ENCODE data around the gene PRCC. TPM values are rescaled to one million over a fixed set of nuclear protein-coding genes. Genes with fewer than 3 reads are reported as not detected.

PRCC gene
- total and polyA plus RNA-seq, 2 of the 8 experiments (the other 6 are each of a cell fraction or from before 2014, with no cell fraction given): 95.2 to 115 TPM

DNA sequence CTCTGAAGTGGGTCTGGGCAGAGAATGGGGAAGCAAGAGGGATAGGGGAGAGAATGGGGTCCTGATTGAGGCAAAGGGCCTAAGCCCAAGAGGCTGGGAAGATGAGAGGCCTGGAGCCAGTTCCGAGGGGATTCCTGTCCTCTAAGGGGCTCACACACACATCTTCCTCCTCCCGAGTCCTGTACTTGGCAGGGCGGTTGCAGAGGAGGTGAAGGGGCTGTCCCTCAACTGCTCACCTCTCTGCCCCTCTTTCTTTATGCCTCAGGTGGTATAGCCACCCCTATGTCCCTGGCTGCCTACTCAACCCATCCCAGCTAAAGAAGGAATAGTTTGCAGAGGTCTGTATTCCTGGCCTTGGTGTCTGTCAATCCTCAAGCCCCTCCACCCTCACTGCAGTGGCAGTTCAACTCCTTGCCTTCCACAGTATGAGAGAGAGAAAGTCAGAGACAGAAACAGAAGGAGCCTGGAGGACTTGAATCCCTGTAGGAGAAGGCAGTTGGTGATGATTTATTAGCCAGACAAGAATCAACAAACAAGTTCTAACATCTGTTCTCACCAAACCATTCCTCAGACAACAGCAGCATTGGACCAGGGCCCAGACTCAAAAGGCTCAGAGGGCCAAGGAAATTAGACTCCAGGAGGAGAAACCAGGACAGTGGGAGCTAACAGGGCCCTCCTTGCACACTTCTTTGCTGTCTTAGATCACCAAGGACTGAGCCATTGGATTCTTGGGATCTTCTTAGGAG is 38.6 kb downstream of the PRCC start:
- no peak overlapping the region for H3K27ac ChIP-seq (ENCODE audit: low read depth, low read length)
- peaks cover 0 to 4% (median under 1%) of the 10 kb centered on the region in 4 experiments; a peak in 4 of 8 replicates for H3K36me3 ChIP-seq (ENCODE audit: control insufficient read depth in 2 of 4, insufficient read depth in 4 of 4, low read length in 3 of 4)
- no peak overlapping the region for H3K4me2 ChIP-seq (ENCODE audit: insufficient read depth in 1 of 2, low read depth in 2 of 2, low read length in 2 of 2)
- no peak overlapping the region for H2AFZ ChIP-seq (ENCODE audit: low read length)
- no peak overlapping the region for H3K14ac ChIP-seq (ENCODE audit: insufficient read length)
- 86% methylated on average over 3 of the region's 3 CpGs; no CpG with 5 or more reads in 1 of the 2 experiments for WGBS, 2 experiments (ENCODE audit: extremely low coverage in 1 of 2, insufficient coverage in 1 of 2, insufficient read length in 1 of 2, insufficient replicate concordance in 2 of 2, low coverage in 1 of 2, low lambda C conversion rate in 2 of 2, missing lambda C conversion rate in 1 of 2)
- H4K5ac ChIP-seq (ENCODE audit: insufficient read length, low read depth, low read length): no peak overlapping the region
- H4K8ac ChIP-seq (ENCODE audit: extremely low read depth, insufficient read depth, low read length): no peak overlapping the region
- no peak overlapping the region for H3K9ac ChIP-seq (replicated peaks in 1 of 4; ENCODE audit: extremely low read depth in 1 of 4, low read depth in 3 of 4, low read length in 3 of 4)
- no peaks in the 10 kb centered on the region for H3K79me2 ChIP-seq (ENCODE audit: control insufficient read depth in 1 of 2, insufficient read depth in 2 of 2, low read length in 2 of 2)
- H3K4me3 ChIP-seq (ENCODE audit: extremely low read depth in 1 of 4, insufficient read depth in 2 of 4, low read depth in 3 of 4, low read length in 4 of 4): no peak overlapping the region
- ChIA-PET POLR2A (ENCODE audit: partially characterized antibody) (interaction anchor here (0.8 to 1.6 kb wide), 7 partner anchors 10 to 107 kb away, joined by 3 to 5 read pairs (median 4); partner anchors contain the start of gene HDGF), CTCF (ENCODE audit: partially characterized antibody) (interaction anchor here (0.6 to 31.8 kb wide), 18 partner anchors 8 to 163 kb away, joined by 3 to 491 read pairs (median 4); partner anchors contain the start of genes INSRR and NTRK1)
- H4K20me1 ChIP-seq (replicated peaks in 1 of 2; ENCODE audit: control insufficient read depth in 1 of 2, insufficient read depth in 2 of 2, low read length in 2 of 2): no peaks in the 10 kb centered on the region
- H4K91ac ChIP-seq (replicated peaks; ENCODE audit: insufficient read length, low read length): no peak overlapping the region
- H3K9me3 ChIP-seq (ENCODE audit: insufficient read depth in 2 of 2, low read depth in 1 of 2, low read length in 1 of 2): no peaks in the 10 kb centered on the region
- no peak overlapping the region for H2AK5ac ChIP-seq (ENCODE audit: low read depth, low read length)
- no peak overlapping the region for H3K4ac ChIP-seq (replicated peaks; ENCODE audit: insufficient read length, low read depth, low read length)
- no peak overlapping the region for H2BK20ac ChIP-seq (ENCODE audit: low read length)
- no peaks in the 10 kb centered on the region; a peak in 1 of 7 replicates for H3K4me1 ChIP-seq (replicated peaks in 1 of 4; ENCODE audit: control insufficient read depth in 3 of 4, insufficient read depth in 4 of 4, low read length in 3 of 4)
- H3K56ac ChIP-seq (replicated peaks; ENCODE audit: insufficient read length, low read depth, low read length): no peak overlapping the region
- no peak overlapping the region for H3K18ac ChIP-seq (ENCODE audit: extremely low read depth, low read length)
- peaks cover 0 to 2% (median 0%) of the 10 kb centered on the region in 4 experiments; a peak in 1 of 7 replicates for H3K27me3 ChIP-seq (replicated peaks in 1 of 4; ENCODE audit: control insufficient read depth in 3 of 4, extremely low read depth in 1 of 4, insufficient read depth in 3 of 4, low read length in 3 of 4)
- no peak overlapping the region for H3K23ac ChIP-seq (ENCODE audit: insufficient read length)
- no peak for FAIRE-seq
- DNase-seq (ENCODE audit: low read depth in 1 of 2, low spot score in 2 of 2): no peak
- H2BK5ac ChIP-seq (ENCODE audit: low read depth, low read length): no peak overlapping the region
- H2BK120ac ChIP-seq (replicated peaks; ENCODE audit: low read depth, low read length): no peak overlapping the region
- H3K23me2 ChIP-seq (ENCODE audit: low read depth, low read length): no peaks in the 10 kb centered on the region
- no peaks in the 10 kb centered on the region for H3K79me1 ChIP-seq (ENCODE audit: low read depth, low read length)
- no peak overlapping the region for H2BK12ac ChIP-seq (ENCODE audit: low read depth, low read length)
- H2BK15ac ChIP-seq (ENCODE audit: low read length): no peak overlapping the region
- TF ChIP-seq RNF2 (IDR thresholded peaks at IDR 0.05; ENCODE audit: borderline replicate concordance, low read depth, low read length, missing control alignments, poor library complexity, severe bottlenecking): no peak
- TF ChIP-seq POU5F1 (IDR thresholded peaks at IDR 0.05; ENCODE audit: low read depth, low read length): no peak
- no peak for TF ChIP-seq SAP30 (IDR thresholded peaks at IDR 0.05; ENCODE audit: insufficient read depth, insufficient replicate concordance, low read length)
- TF ChIP-seq, protein P1, sequence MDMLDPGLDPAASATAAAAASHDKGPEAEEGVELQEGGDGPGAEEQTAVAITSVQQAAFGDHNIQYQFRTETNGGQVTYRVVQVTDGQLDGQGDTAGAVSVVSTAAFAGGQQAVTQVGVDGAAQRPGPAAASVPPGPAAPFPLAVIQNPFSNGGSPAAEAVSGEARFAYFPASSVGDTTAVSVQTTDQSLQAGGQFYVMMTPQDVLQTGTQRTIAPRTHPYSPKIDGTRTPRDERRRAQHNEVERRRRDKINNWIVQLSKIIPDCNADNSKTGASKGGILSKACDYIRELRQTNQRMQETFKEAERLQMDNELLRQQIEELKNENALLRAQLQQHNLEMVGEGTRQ (IDR thresholded peaks at IDR 0.05; ENCODE audit: low read length): no peak
- no peak for TF ChIP-seq SIX5 (IDR thresholded peaks at IDR 0.05; ENCODE audit: low read depth, low read length)
- no peak for TF ChIP-seq BCL11A (IDR thresholded peaks at IDR 0.05; ENCODE audit: low read depth in 2 of 2, low read length in 2 of 2)
- TF ChIP-seq RFX5 (IDR thresholded peaks at IDR 0.05; ENCODE audit: borderline replicate concordance, low read depth, low read length): no peak
- TF ChIP-seq NRF1 (IDR thresholded peaks at IDR 0.05; ENCODE audit: low read depth, low read length): no peak
- TF ChIP-seq FOSL1 (IDR thresholded peaks at IDR 0.05; ENCODE audit: insufficient read depth, low read depth, low read length): no peak
- TF ChIP-seq SIRT6 (IDR thresholded peaks at IDR 0.05; ENCODE audit: low read length): no peak
